ENCODE measurements around the gene SERPINH1.

Gene SERPINH1

GRCh38 chr11:75574698-75575602, 12.9 kb downstream of the SERPINH1 start:
- TF ChIP-seq MAX (IDR thresholded peaks at IDR 0.05) (no peak), USF1 (IDR thresholded peaks at IDR 0.05) (no peak), EGR1 (IDR thresholded peaks at IDR 0.05) (no peak), EP300 (IDR thresholded peaks at IDR 0.05; ENCODE audit: borderline replicate concordance) (no peak), REST (IDR thresholded peaks at IDR 0.05; ENCODE audit: low read depth) (no peak), CREB1 (IDR thresholded peaks at IDR 0.05; ENCODE audit: low read depth) (no peak), RAD21 (IDR thresholded peaks at IDR 0.05; ENCODE audit: low read depth) (no peak), YY1 (IDR thresholded peaks at IDR 0.05; ENCODE audit: low read depth) (no peak), ZBTB7A (IDR thresholded peaks at IDR 0.05; ENCODE audit: low read depth) (no peak), TCF12 (IDR thresholded peaks at IDR 0.05; ENCODE audit: low read depth) (no peak), TEAD4 (IDR thresholded peaks at IDR 0.05) (no peak), FOXM1 (IDR thresholded peaks at IDR 0.05; ENCODE audit: borderline replicate concordance, low read depth) (no peak), CEBPB (IDR thresholded peaks at IDR 0.05) (no peak), TAF1 (IDR thresholded peaks at IDR 0.05; ENCODE audit: low read depth) (no peak), NFIC (IDR thresholded peaks at IDR 0.05) (no peak)

- TF ChIP-seq REST (IDR thresholded peaks at IDR 0.05; ENCODE audit: low read depth) (no peak), EP300 (IDR thresholded peaks at IDR 0.05; ENCODE audit: borderline replicate concordance) (no peak), EGR1 (IDR thresholded peaks at IDR 0.05) (no peak), CREB1 (IDR thresholded peaks at IDR 0.05; ENCODE audit: low read depth) (no peak), TEAD4 (IDR thresholded peaks at IDR 0.05) (no peak), USF1 (IDR thresholded peaks at IDR 0.05) (no peak), TCF12 (IDR thresholded peaks at IDR 0.05; ENCODE audit: low read depth) (no peak), RAD21 (IDR thresholded peaks at IDR 0.05; ENCODE audit: low read depth) (no peak), ZBTB7A (IDR thresholded peaks at IDR 0.05; ENCODE audit: low read depth) (no peak)
These were observed 14.0 kb downstream of the SERPINH1 start for GRCh38 chr11:75576017-75576416.

GRCh38 chr11:75576499-75576918, 14.5 kb downstream of the SERPINH1 start:
- no peak for TF ChIP-seq EGR1 (IDR thresholded peaks at IDR 0.05)
- TF ChIP-seq NFIC (IDR thresholded peaks at IDR 0.05), result no peak; the same call in 1 of the 2 replicates
- TF ChIP-seq TEAD4 (IDR thresholded peaks at IDR 0.05), result peak; percentile 71
- TF ChIP-seq FOXM1 (IDR thresholded peaks at IDR 0.05; ENCODE audit: borderline replicate concordance, low read depth), result no peak
- TF ChIP-seq CREB1 (IDR thresholded peaks at IDR 0.05; ENCODE audit: low read depth), result no peak
- TF ChIP-seq MAX (IDR thresholded peaks at IDR 0.05), result peak; percentile 98
- TF ChIP-seq YY1 (IDR thresholded peaks at IDR 0.05; ENCODE audit: low read depth), result no peak
- TF ChIP-seq REST (IDR thresholded peaks at IDR 0.05; ENCODE audit: low read depth), result no peak
- TF ChIP-seq TCF12 (IDR thresholded peaks at IDR 0.05; ENCODE audit: low read depth), result 0 out of 2 replicates have a peak, but pooled peaks have one; percentile 42
- TF ChIP-seq EP300 (IDR thresholded peaks at IDR 0.05; ENCODE audit: borderline replicate concordance), result no peak
- no peak for TF ChIP-seq CEBPB (IDR thresholded peaks at IDR 0.05)
- TF ChIP-seq RAD21 (IDR thresholded peaks at IDR 0.05; ENCODE audit: low read depth), result no peak
- no peak for TF ChIP-seq TAF1 (IDR thresholded peaks at IDR 0.05; ENCODE audit: low read depth)
- TF ChIP-seq ZBTB7A (IDR thresholded peaks at IDR 0.05; ENCODE audit: low read depth), result no peak
- peak; percentile 82 for TF ChIP-seq USF1 (IDR thresholded peaks at IDR 0.05)
